Measurements from ENCODE around the gene PPP1R12C. TPM values are rescaled to one million over a fixed set of nuclear protein-coding genes. Genes with fewer than 3 reads are reported as not detected.

PPP1R12C gene
- total RNA-seq, 1 donor from 2014 or later = 21.8 TPM

GRCh38 chr19:55146705-55147273, 29.4 kb upstream of the PPP1R12C start:
- H3K27ac Mint-ChIP-seq = no peak overlapping the region
- Histone ChIP-seq H3K36me3 (no peaks in the 10 kb centered on the region), H3K79me2 (ENCODE audit: low read depth) (no peaks in the 10 kb centered on the region), H3K27ac (peak overlapping the region; percentile 13), H3F3A (ENCODE audit: low read depth) (peaks cover 47% of the 10 kb centered on the region), H3K4me1 (peaks cover 23% of the 10 kb centered on the region), H2AFZ (replicated peaks) (peak overlapping the region; percentile 73), H3K9ac (no peak overlapping the region), H3K27me3 (no peaks in the 10 kb centered on the region), H4K20me1 (ENCODE audit: low read depth) (no peaks in the 10 kb centered on the region), H3K4me2 (peak overlapping the region; percentile 71), H3K9me3 (ENCODE audit: low read depth) (no peaks in the 10 kb centered on the region), H3K4me3 (peak overlapping the region; percentile 57)
- TF ChIP-seq, protein P1, sequence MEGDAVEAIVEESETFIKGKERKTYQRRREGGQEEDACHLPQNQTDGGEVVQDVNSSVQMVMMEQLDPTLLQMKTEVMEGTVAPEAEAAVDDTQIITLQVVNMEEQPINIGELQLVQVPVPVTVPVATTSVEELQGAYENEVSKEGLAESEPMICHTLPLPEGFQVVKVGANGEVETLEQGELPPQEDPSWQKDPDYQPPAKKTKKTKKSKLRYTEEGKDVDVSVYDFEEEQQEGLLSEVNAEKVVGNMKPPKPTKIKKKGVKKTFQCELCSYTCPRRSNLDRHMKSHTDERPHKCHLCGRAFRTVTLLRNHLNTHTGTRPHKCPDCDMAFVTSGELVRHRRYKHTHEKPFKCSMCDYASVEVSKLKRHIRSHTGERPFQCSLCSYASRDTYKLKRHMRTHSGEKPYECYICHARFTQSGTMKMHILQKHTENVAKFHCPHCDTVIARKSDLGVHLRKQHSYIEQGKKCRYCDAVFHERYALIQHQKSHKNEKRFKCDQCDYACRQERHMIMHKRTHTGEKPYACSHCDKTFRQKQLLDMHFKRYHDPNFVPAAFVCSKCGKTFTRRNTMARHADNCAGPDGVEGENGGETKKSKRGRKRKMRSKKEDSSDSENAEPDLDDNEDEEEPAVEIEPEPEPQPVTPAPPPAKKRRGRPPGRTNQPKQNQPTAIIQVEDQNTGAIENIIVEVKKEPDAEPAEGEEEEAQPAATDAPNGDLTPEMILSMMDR (IDR thresholded peaks at IDR 0.05) = no peak
- TF ChIP-seq EZH2 (IDR thresholded peaks at IDR 0.05) (no peak), EZH2phosphoT487 (IDR thresholded peaks at IDR 0.05) (no peak)
- H3K36me3 Mint-ChIP-seq = no peaks in the 10 kb centered on the region
- DNase-seq (ENCODE audit: low spot score) = peak; percentile 91
- H3K4me3 Mint-ChIP-seq = peak overlapping the region; percentile 53
- peaks cover under 1% of the 10 kb centered on the region for H3K9me3 Mint-ChIP-seq
- H3K27me3 Mint-ChIP-seq (ENCODE audit: insufficient read depth, low read depth) = peaks cover 50% of the 10 kb centered on the region
- H3K4me1 Mint-ChIP-seq = peaks cover 19% of the 10 kb centered on the region

GRCh38 chr19:55146078-55146704, 28.8 kb upstream of the PPP1R12C start:
- Histone ChIP-seq H3K27ac (no peak overlapping the region), H3K9me3 (ENCODE audit: low read depth) (no peaks in the 10 kb centered on the region), H4K20me1 (ENCODE audit: low read depth) (no peaks in the 10 kb centered on the region), H3F3A (ENCODE audit: low read depth) (peaks cover 46% of the 10 kb centered on the region), H3K79me2 (ENCODE audit: low read depth) (no peaks in the 10 kb centered on the region), H2AFZ (replicated peaks) (peak overlapping the region; percentile 73), H3K9ac (no peak overlapping the region), H3K27me3 (no peaks in the 10 kb centered on the region), H3K4me1 (peaks cover 23% of the 10 kb centered on the region), H3K36me3 (no peaks in the 10 kb centered on the region), H3K4me2 (peak overlapping the region; percentile 71), H3K4me3 (peak overlapping the region; percentile 57)
- Mint-ChIP-seq H3K27ac (no peak overlapping the region), H3K9me3 (no peaks in the 10 kb centered on the region), H3K4me1 (peaks cover 20% of the 10 kb centered on the region), H3K4me3 (no peak overlapping the region), H3K36me3 (no peaks in the 10 kb centered on the region), H3K27me3 (ENCODE audit: insufficient read depth, low read depth) (peaks cover 50% of the 10 kb centered on the region)
- DNase-seq (ENCODE audit: low spot score) = peak; percentile 75
- TF ChIP-seq EZH2 (IDR thresholded peaks at IDR 0.05) (no peak), EZH2phosphoT487 (IDR thresholded peaks at IDR 0.05) (no peak)
- TF ChIP-seq, protein P1 (IDR thresholded peaks at IDR 0.05) = peak; percentile 82

GRCh38 chr19:55145232-55145631, 27.8 kb upstream of the PPP1R12C start:
- Mint-ChIP-seq H3K27me3 (ENCODE audit: insufficient read depth, low read depth) (peaks cover 46% of the 10 kb centered on the region), H3K4me1 (peaks cover 22% of the 10 kb centered on the region), H3K27ac (no peak overlapping the region), H3K9me3 (no peaks in the 10 kb centered on the region), H3K4me3 (peak overlapping the region; percentile 42), H3K36me3 (no peaks in the 10 kb centered on the region)
- no peaks in the 10 kb centered on the region for H3K79me2 ChIP-seq (ENCODE audit: low read depth)
- H3K4me3 ChIP-seq = peak overlapping the region; percentile 57
- peaks cover 23% of the 10 kb centered on the region for H3K4me1 ChIP-seq
- no peak overlapping the region for H3K27ac ChIP-seq
- no peaks in the 10 kb centered on the region for H3K9me3 ChIP-seq (ENCODE audit: low read depth)
- no peaks in the 10 kb centered on the region for H4K20me1 ChIP-seq (ENCODE audit: low read depth)
- TF ChIP-seq EZH2 (IDR thresholded peaks at IDR 0.05) (no peak), EZH2phosphoT487 (IDR thresholded peaks at IDR 0.05) (no peak)
- TF ChIP-seq, protein P1 (IDR thresholded peaks at IDR 0.05) = no peak
- DNase-seq (ENCODE audit: low spot score) = no peak
- H2AFZ ChIP-seq (replicated peaks) = no peak overlapping the region
- H3K9ac ChIP-seq = no peak overlapping the region
- H3K4me2 ChIP-seq = peak overlapping the region; percentile 71
- no peaks in the 10 kb centered on the region for H3K36me3 ChIP-seq
- H3F3A ChIP-seq (ENCODE audit: low read depth) = peaks cover 44% of the 10 kb centered on the region
- H3K27me3 ChIP-seq = no peaks in the 10 kb centered on the region

Measured in neural progenitor cell (in vitro differentiated cells).